Measurements from ENCODE around the gene KITLG.
"Not testable (repeated sequence)": the region's sequence is repeated elsewhere in the genome, so short reads cannot be mapped to it uniquely, and the experiment has no call there.

The KITLG gene

DNA sequence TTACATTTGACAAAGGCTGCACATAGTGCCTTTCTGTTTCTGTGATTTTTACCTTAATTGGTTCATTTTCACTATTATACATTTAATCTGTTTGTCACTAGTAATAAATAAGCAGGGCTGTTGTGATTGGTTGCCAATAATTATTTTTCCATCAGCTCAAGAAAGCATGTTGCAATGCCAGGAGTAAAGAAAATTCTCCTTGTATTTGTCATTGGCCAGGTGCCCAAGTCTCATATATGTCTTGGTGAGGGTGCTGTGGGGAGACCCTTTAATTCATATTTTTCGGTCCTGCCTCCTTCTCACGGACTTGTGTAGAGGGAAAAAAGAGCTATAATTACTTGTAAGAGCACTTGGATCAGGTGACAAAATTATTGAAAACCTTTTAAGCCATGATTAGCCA lies 108.0 kb downstream of the KITLG start:
- no peak for DNase-seq

GRCh38 chr12:88471331-88472045 lies 108.8 kb downstream of the KITLG start:
- no peak for DNase-seq

DNA sequence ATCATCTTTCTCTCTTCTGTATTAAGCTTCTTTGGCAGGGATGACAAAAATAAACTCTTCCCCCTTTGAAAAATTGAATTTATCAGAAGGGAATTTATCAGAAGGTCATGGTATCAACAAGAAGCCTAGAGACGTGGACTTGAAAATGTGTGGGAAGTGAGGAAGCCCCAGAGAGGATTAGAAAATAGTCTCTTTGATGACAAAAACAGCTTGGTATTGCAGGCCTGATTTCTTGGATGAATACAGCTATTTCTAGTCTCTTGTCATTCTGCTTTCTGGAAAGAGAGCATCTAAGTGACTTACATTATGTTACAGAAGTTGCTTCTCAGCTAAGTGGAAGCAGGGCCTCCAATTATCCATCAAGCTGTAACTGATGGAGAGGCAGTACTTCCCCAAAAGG lies 111.1 kb downstream of the KITLG start:
- DNase-seq, result no peak

GRCh38 chr12:88468581-88468980 lies 111.7 kb downstream of the KITLG start:
- no peak for DNase-seq

- not testable (repeated sequence) for DNase-seq
Measured at GRCh38 chr12:88466708-88467107, 113.6 kb downstream of the KITLG start.

GRCh38 chr12:88458327-88458726 lies 121.9 kb downstream of the KITLG start:
- no peak for DNase-seq

DNA sequence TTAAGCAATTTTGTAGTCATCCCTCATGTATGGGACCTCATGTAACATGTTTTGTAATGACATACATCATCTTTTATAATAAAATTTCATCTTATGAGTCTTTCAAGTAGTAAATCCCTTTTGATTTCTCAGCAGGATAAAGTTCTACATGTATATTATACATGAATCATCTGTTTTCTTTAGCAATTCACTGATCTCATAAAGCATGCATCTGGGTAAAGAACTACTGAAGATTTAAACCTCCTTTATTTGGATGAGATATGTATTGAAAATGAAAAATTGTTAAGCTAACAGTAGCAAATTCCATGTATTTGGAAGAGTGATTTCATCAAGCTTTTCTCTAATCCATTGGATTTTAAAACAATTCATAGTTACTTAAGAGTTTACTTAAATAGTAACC lies 126.9 kb downstream of the KITLG start:
- no peak for DNase-seq

DNA sequence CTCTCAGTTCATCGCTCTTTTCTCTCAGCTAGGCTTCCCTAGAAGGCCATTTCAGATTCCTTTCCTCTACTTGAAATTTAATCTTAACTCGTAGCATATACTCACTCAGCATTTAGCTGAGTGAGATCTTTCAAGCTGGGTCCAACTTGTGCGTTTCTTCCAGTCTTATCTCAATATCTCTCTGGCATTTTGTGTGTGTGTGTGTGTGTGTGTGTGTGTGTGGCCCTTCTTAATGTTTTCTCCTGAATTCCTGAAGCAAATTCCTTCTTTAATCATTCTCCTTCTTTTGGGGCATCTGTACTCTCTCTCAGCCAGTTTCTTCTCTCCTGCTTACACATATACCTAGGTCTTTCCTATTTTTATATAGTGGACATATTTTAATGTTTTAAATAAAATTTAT lies 129.1 kb downstream of the KITLG start:
- DNase-seq, result no peak

DNA sequence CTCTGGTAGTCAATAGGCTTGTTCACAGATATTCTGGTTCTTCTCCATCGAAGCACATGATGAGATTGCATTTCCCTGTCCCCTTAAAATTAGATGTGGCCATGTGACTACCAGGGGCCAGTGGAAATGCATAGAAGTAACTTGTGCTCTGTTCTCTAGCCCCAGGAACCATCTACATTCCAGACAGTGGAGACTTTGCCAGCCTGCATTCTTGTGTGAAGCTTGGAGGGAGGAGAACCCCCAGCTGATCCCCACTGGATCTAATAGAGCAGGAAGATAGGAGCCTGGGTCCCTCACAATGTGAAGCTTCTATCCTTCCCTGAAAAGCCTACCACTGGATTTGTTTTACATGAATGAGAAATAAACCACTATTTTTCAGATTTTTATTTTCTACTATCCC lies 130.1 kb downstream of the KITLG start:
- DNase-seq, result no peak

DNA sequence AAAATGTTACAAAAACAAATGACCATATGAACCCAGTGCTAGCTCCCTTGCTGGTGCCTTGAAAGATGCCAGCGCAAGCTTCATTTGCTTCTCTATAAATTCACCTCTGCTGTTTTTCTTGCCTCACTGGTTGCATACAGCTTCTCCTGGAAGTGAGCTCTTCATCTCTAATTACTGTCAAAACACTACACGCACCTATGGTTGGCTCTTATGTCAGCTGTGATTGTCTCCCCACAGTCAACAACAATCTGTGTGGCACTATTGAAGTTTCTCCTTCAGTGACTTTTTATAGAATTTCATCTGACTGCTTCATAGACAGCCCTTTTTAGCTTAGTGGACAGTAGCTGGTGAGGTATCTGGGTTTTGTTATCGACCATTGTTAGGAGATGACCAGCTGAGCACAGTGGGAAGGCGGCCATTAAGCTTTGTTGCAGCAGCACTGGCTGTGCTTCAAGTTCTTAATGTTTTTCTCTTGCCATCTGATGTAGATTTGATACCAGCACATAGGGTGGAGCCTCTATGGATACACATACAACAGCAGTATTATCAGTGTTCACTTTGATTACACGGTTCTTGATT lies 131.8 kb downstream of the KITLG start:
- DNase-seq, result no peak

DNA sequence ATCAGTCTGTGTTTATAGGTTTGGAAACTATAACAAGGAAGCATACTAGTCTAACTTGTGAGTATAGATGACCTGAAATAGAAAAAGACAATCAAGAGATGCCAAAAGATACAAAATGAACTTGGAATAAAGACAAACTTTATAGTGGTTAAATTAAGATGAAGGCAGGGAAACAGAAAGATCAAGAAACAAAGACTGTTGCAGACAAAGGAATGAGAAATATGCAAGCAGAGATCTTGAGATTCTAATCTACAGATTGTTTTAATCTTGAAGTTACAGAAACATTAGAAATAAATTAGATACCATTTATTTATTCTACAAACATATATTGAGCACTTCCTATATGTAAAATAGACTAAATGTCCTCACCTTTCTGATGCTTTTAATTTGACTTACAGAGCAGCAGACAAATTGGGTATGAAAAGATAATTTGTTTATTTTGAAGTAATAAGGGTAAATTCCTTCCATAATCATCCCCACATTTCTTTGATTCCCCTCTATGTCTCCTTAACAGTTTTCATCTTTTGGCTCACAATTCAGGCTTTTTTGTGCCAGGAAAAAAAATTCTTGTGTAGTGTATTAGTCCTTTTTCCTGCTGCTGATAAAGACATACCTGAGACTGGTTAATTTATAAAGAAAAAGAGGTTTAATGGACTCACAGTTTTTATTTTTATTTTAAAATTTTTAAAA lies 134.4 kb downstream of the KITLG start:
- DNase-seq, result no peak

- DNase-seq, result no peak
Measured at GRCh38 chr12:88444481-88444880, 135.8 kb downstream of the KITLG start.

All from activated effector memory CD4-positive, alpha-beta T cell treated with Interleukin-2 at 50 U/mL for 16 hours (primary cell).